ENCODE results near the gene CALML5.

The CALML5 gene

GRCh38 chr10:5515948-5516761 lies 16.8 kb upstream of the CALML5 start:
- no peak for DNase-seq (ENCODE audit: low read depth in 1 of 2, low spot score in 1 of 2)

GRCh38 chr10:5514226-5514850 lies 15.0 kb upstream of the CALML5 start:
- no peak for DNase-seq (ENCODE audit: low read depth in 1 of 2, low spot score in 1 of 2)

GRCh38 chr10:5512881-5513612 lies 13.7 kb upstream of the CALML5 start:
- DNase-seq (ENCODE audit: low read depth in 1 of 2, low spot score in 1 of 2), result no peak

- DNase-seq (ENCODE audit: low read depth in 1 of 2, low spot score in 1 of 2), result no peak
Observed at GRCh38 chr10:5512331-5512730, 13.0 kb upstream of the CALML5 start.

GRCh38 chr10:5511885-5512280 lies 12.5 kb upstream of the CALML5 start:
- DNase-seq (ENCODE audit: low read depth in 1 of 2, low spot score in 1 of 2), result no peak

- DNase-seq (ENCODE audit: low read depth in 1 of 2, low spot score in 1 of 2), result no peak
Observed at GRCh38 chr10:5511231-5511884, 12.0 kb upstream of the CALML5 start.

- DNase-seq (ENCODE audit: low read depth in 1 of 2, low spot score in 1 of 2), result no peak
Observed at GRCh38 chr10:5510281-5511072, 11.1 kb upstream of the CALML5 start.

GRCh38 chr10:5509691-5510090 lies 10.3 kb upstream of the CALML5 start:
- DNase-seq (ENCODE audit: low read depth in 1 of 2, low spot score in 1 of 2), result no peak

GRCh38 chr10:5509236-5509635 lies 9.9 kb upstream of the CALML5 start:
- DNase-seq (ENCODE audit: low read depth in 1 of 2, low spot score in 1 of 2), result no peak

- no peak for DNase-seq (ENCODE audit: low read depth in 1 of 2, low spot score in 1 of 2)
Observed at GRCh38 chr10:5508786-5509185, 9.4 kb upstream of the CALML5 start.

GRCh38 chr10:5508161-5508604 lies 8.8 kb upstream of the CALML5 start:
- DNase-seq (ENCODE audit: low read depth in 1 of 2, low spot score in 1 of 2), result no peak

- no peak for DNase-seq (ENCODE audit: low read depth in 1 of 2, low spot score in 1 of 2)
Observed at GRCh38 chr10:5507649-5508131, 8.3 kb upstream of the CALML5 start.

GRCh38 chr10:5506751-5507648 lies 7.6 kb upstream of the CALML5 start:
- DNase-seq (ENCODE audit: low read depth in 1 of 2, low spot score in 1 of 2), result no peak

GRCh38 chr10:5506246-5506645 lies 6.9 kb upstream of the CALML5 start:
- no peak for DNase-seq (ENCODE audit: low read depth in 1 of 2, low spot score in 1 of 2)

GRCh38 chr10:5504146-5505072 lies 5.0 kb upstream of the CALML5 start:
- no peak for DNase-seq (ENCODE audit: low read depth in 1 of 2, low spot score in 1 of 2)

- DNase-seq (ENCODE audit: low read depth in 1 of 2, low spot score in 1 of 2), result no peak
Observed at GRCh38 chr10:5503477-5503835, 4.1 kb upstream of the CALML5 start.

GRCh38 chr10:5502571-5503476 lies 3.5 kb upstream of the CALML5 start:
- no peak for DNase-seq (ENCODE audit: low read depth in 1 of 2, low spot score in 1 of 2)
